ENCODE data around the gene CYP4F2. TPM values are rescaled to one million over a fixed set of nuclear protein-coding genes. Genes with fewer than 3 reads are reported as not detected.

CYP4F2 gene
- total and polyA plus RNA-seq, 2 of the 8 experiments (the other 6 are each of a cell fraction or from before 2014, with no cell fraction given), result not detected

DNA sequence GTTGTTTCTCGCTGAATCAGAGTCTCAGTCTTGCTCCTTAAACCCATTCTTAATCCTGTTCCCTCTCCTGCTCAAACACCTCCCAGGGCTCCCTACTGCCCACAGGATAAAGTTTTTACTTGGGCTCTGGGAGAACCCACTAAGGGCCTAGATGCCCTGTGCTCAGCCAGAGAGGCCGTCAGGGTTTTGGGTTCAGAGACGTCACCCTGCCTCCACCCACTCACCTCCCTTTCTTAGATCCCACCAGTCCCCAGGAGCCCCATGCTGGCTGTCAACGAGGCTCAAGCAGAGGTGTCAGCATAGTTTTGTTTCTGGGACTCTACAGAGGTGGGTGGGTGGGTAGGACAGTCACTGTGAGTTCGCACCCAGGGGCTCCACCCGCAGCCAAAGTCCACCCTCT is 15.5 kb upstream of the CYP4F2 start (continued):
- no peak for TF ChIP-seq SIRT6 (IDR thresholded peaks at IDR 0.05; ENCODE audit: low read length)
- TF ChIP-seq, protein P1, sequence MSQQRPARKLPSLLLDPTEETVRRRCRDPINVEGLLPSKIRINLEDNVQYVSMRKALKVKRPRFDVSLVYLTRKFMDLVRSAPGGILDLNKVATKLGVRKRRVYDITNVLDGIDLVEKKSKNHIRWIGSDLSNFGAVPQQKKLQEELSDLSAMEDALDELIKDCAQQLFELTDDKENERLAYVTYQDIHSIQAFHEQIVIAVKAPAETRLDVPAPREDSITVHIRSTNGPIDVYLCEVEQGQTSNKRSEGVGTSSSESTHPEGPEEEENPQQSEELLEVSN (IDR thresholded peaks at IDR 0.05), result no peak
- no peak for TF ChIP-seq PHF8 (conservative IDR thresholded peaks at IDR 0.05; ENCODE audit: low read depth, low read length)
- TF ChIP-seq NANOG (IDR thresholded peaks at IDR 0.05; ENCODE audit: insufficient read depth, low read depth, low read length, poor library complexity, severe bottlenecking), result no peak

Measured in H1 (cell line).